Activated B cell treated with CpG ODN at 0.5 μM for 24 hours (primary cell): Measurements from ENCODE around the gene LIPE. TPM values are rescaled to one million over a fixed set of nuclear protein-coding genes. Genes with fewer than 3 reads are reported as not detected.

ENCODE experiments used
- ATAC-seq: fragments of 200-7000 bp; cut with Tn5 transposase; one replicate; pipeline ENCODE4 v1.10.0; 2021; ENCODE audit warnings: low read depth, mild to moderate bottlenecking, moderate library complexity
- CTCF ChIA-PET: fragments of 350-600 bp; sonication (Branson Sonifier 250); formaldehyde crosslinking; loops from one replicate; lab custom pipeline; 2021; ENCODE audit warnings: antibody characterized with exemption; lab: Charles Lee
- POLR2A ChIA-PET: fragments of 350-600 bp; sonication (Branson Sonifier 250); formaldehyde crosslinking; loops from one replicate; lab custom pipeline; 2021; ENCODE audit warnings: antibody characterized with exemption; lab: Charles Lee
- DNase-seq: peaks from one replicate; pipeline ENCODE4 v3.0.0; 2022
- H3K27ac Mint-ChIP-seq: one replicate; pipeline ENCODE4 v1.8.0; 2020; ENCODE audit warnings: mixed read lengths
- H3K27me3 Mint-ChIP-seq: one replicate; pipeline ENCODE4 v1.8.0; 2021; ENCODE audit warnings: mixed read lengths
- H3K36me3 Mint-ChIP-seq: one replicate; pipeline ENCODE4 v1.8.0; 2021; ENCODE audit warnings: low read depth, mixed read lengths
- H3K4me1 Mint-ChIP-seq: one replicate; pipeline ENCODE4 v1.8.0; 2021; ENCODE audit warnings: mixed read lengths
- H3K4me3 Mint-ChIP-seq: one replicate; pipeline ENCODE4 v1.8.0; 2020; ENCODE audit warnings: mild to moderate bottlenecking, mixed read lengths
- H3K9me3 Mint-ChIP-seq: one replicate; pipeline ENCODE4 v1.8.0; 2020; ENCODE audit warnings: mixed read lengths
- intact Hi-C: fragments of 100-400 bp; cut with micrococcal nuclease; formaldehyde crosslinking; loops from one replicate; pipeline ENCODE4 v1.15.1; 2024
- total RNA-seq: library from RNA; stranded (reverse); gene quantifications from 2 replicates; pipeline ENCODE4 v1.2.3, GENCODE V29; 2022
- TF ChIP-seq, protein P1 (sequence below): fragments of 200-600 bp; IDR thresholded peaks from one replicate; pipeline ENCODE4 v1.8.0; 2022; ENCODE audit warnings: antibody characterized with exemption, mild to moderate bottlenecking

Gene LIPE
- total RNA-seq, 1 donor from 2014 or later, result 37.2 TPM

DNA sequence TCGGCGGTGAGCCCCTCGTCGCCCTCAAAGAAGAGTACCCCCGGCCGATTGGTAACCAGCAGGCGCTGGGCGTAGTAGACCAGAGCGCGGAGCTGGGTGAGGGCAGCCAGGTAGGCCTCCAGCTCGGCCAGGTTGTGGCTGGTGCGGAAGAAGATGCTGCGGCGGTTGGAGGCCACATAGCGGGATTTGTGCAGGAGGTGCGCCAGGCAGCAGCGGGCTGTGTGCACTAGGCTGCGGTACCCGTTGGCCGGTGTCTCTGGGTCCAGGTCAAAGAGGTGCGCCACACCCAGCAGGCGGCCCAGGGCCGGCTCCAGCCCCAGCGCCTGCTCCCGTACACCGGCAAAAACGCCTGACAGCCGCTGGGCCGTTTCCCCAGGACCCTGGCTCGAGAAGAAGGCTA, 16.8 kb downstream of the LIPE start:
- no peaks in the 10 kb centered on the region for H3K9me3 Mint-ChIP-seq
- TF ChIP-seq, protein P1, sequence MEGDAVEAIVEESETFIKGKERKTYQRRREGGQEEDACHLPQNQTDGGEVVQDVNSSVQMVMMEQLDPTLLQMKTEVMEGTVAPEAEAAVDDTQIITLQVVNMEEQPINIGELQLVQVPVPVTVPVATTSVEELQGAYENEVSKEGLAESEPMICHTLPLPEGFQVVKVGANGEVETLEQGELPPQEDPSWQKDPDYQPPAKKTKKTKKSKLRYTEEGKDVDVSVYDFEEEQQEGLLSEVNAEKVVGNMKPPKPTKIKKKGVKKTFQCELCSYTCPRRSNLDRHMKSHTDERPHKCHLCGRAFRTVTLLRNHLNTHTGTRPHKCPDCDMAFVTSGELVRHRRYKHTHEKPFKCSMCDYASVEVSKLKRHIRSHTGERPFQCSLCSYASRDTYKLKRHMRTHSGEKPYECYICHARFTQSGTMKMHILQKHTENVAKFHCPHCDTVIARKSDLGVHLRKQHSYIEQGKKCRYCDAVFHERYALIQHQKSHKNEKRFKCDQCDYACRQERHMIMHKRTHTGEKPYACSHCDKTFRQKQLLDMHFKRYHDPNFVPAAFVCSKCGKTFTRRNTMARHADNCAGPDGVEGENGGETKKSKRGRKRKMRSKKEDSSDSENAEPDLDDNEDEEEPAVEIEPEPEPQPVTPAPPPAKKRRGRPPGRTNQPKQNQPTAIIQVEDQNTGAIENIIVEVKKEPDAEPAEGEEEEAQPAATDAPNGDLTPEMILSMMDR, result no peak
- no peak overlapping the region for H3K4me3 Mint-ChIP-seq
- ATAC-seq (no peak), DNase-seq (no peak)
- H3K27ac Mint-ChIP-seq, result no peak overlapping the region
- POLR2A ChIA-PET, result interaction anchor here (1.0 kb wide), 1 partner anchor 14 kb away, joined by 3 read pairs; no protein-coding TSS in a partner anchor
- intact Hi-C loops, result no loop called here
- H3K4me1 Mint-ChIP-seq, result peaks cover 3% of the 10 kb centered on the region
- H3K36me3 Mint-ChIP-seq, result peaks cover 69% of the 10 kb centered on the region
- H3K27me3 Mint-ChIP-seq, result no peaks in the 10 kb centered on the region
- CTCF ChIA-PET, result no interaction called here

DNA sequence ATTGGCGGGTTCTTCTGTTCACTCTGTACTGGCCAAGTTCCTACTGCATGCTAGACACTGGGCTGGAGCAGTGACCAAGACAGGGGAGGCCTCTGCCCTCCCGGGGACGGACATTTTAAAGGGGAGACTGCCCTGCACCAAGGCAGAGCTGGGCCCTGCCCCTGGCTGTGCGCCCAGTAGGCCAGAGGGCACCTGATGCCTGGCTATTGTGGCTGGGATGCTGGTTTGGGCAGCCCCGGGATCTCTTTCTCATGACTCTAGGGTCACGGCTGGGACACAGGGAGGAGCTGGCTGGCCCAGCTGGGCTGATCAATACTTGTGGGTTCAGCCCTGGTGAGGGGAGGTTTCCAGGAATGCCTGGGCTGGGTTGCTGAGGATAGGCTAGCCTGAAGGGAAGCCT, 17.7 kb downstream of the LIPE start:
- Mint-ChIP-seq H3K27me3 (no peaks in the 10 kb centered on the region), H3K4me1 (peaks cover 3% of the 10 kb centered on the region), H3K9me3 (no peaks in the 10 kb centered on the region), H3K27ac (no peak overlapping the region), H3K4me3 (no peak overlapping the region), H3K36me3 (peaks cover 67% of the 10 kb centered on the region)
- no peak for ATAC-seq
- intact Hi-C loops, result no loop called here
- TF ChIP-seq, protein P1, result no peak
- DNase-seq, result no peak
- POLR2A ChIA-PET, result interaction anchor here (0.6 to 0.7 kb wide), 3 partner anchors 107 to 1831 kb away, joined by 3 to 11 read pairs (median 4); partner anchors contain the start of gene PAFAH1B3
- CTCF ChIA-PET, result no interaction called here

DNA sequence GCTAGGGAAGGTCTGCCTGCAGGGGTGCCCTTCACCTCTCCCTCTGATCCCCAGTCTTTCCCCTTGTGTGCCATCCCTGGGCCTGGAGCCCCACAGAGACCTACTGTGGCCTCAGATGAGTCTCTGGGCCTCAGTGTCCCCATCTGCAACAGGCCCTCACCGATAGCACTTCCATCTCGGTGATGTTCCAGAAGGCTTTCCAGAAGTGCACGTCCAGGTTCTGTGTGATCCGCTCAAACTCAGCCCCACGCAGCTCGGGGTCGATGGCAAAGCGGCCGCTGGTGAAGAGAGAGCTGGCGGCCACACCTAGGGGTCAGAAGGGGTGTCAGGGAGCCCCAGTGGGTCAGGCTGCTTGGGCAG, 19.4 kb downstream of the LIPE start:
- no peaks in the 10 kb centered on the region for H3K9me3 Mint-ChIP-seq
- TF ChIP-seq, protein P1, result no peak
- H3K36me3 Mint-ChIP-seq, result peaks cover 58% of the 10 kb centered on the region
- intact Hi-C loops, result no loop called here
- H3K4me3 Mint-ChIP-seq, result no peak overlapping the region
- H3K27me3 Mint-ChIP-seq, result no peaks in the 10 kb centered on the region
- POLR2A ChIA-PET, result no interaction called here
- CTCF ChIA-PET, result no interaction called here
- no peak for ATAC-seq
- DNase-seq, result no peak
- H3K27ac Mint-ChIP-seq, result no peak overlapping the region
- peaks cover 3% of the 10 kb centered on the region for H3K4me1 Mint-ChIP-seq

DNA sequence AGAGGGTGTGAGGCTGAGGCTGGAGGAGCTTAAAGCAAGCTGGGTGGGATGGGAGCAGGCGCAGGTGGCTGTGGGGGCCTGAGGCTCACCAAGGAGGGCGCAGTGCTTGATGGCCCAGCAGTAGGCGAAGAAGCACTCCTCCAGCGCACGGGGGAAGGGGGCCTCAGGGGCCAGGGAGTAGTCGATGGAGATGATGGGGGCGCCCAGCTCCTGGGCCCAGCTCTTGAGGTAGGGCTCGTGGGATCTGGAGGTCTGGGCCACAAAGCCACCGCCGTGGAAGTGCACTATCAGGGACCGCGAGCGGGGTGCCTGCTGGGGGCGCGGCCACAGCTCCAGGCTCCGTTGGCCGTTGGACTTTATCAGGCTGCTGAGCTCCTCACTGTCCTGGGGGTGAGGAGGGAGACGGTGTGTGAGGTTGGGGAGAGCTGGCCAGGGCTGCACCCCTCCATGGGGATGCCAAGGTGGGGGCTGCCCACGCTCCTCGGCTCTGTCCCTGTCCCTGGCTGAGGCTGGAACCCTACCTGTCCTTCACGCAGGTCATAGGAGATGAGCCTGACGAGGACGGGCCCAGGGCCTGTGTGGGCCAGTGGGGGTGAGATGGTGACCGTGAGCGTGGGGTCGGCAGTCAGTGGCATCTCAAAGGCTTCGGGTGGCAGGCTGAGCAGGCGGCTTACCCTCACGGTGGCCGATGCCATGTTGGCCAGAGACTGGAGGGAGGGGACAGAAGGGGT, 19.9 kb downstream of the LIPE start:
- H3K27me3 Mint-ChIP-seq, result no peaks in the 10 kb centered on the region
- POLR2A ChIA-PET, result no interaction called here

DNA sequence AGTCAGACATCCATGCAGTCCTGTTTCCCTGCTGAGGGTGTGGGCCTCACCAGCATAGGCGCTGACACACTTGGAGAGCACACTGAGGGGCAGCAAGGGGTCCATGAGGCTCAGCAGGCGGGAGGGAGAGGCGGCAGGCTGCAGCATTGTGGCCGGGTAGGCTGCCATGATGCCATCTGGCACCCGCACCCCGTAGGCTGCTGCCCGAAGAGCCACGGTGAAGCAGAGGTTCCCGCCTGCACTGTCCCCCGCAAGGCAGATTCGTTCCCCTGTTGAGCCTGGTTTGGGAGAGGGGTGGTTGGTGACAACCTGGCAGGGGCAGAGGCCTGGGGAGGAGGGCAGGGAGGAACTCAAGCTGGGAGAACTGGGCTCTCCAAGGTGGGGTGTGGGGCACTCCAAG, 21.1 kb downstream of the LIPE start:
- Mint-ChIP-seq H3K9me3 (no peaks in the 10 kb centered on the region), H3K4me1 (peaks cover 14% of the 10 kb centered on the region), H3K27me3 (no peaks in the 10 kb centered on the region), H3K36me3 (peaks cover 48% of the 10 kb centered on the region), H3K27ac (no peak overlapping the region), H3K4me3 (no peak overlapping the region)
- ATAC-seq, result no peak
- POLR2A ChIA-PET, result no interaction called here
- CTCF ChIA-PET, result no interaction called here
- intact Hi-C loops, result no loop called here
- TF ChIP-seq, protein P1, result no peak
- no peak for DNase-seq

More for the DNA sequence above, 19.9 kb downstream of the LIPE start:
- H3K4me3 Mint-ChIP-seq, result no peak overlapping the region
- CTCF ChIA-PET, result no interaction called here
- intact Hi-C loops, result no loop called here
- DNase-seq (no peak), ATAC-seq (no peak)
- no peak overlapping the region for H3K27ac Mint-ChIP-seq
- peaks cover 57% of the 10 kb centered on the region for H3K36me3 Mint-ChIP-seq
- peaks cover 6% of the 10 kb centered on the region for H3K4me1 Mint-ChIP-seq
- TF ChIP-seq, protein P1, result no peak
- H3K9me3 Mint-ChIP-seq, result no peaks in the 10 kb centered on the region
